Ascending aorta (tissue), 2 donors: Measurements from ENCODE around the gene TOP2A. TPM values are rescaled to one million over a fixed set of nuclear protein-coding genes. Genes with fewer than 3 reads are reported as not detected.
A peak's percentile ranks its signal among the peaks of the same experiment; 100 is the strongest.

ENCODE experiments used
- DNase-seq, 2 donors: peaks; one replicate each; pipeline ENCODE4 v3.0.0-alpha.2; 2019; ENCODE audit warnings: low spot score in 2 of 2
- H3K27ac ChIP-seq, 2 donors: fragments of 200-600 bp; sonication (generic); one replicate each; pipeline ENCODE4 v1.5.1; 2016 to 2017; ENCODE audit warnings: mild to moderate bottlenecking in 1 of 2
- H3K27me3 ChIP-seq: fragments of 200-600 bp; sonication (generic); one replicate; pipeline ENCODE4 v1.5.1; 2017
- H3K36me3 ChIP-seq, 2 donors: fragments of 200-600 bp; sonication (generic); one replicate each; pipeline ENCODE4 v1.5.1; 2016
- H3K4me1 ChIP-seq, 2 donors: fragments of 200-600 bp; sonication (generic); one replicate each; pipeline ENCODE4 v1.5.1; 2016 to 2017; ENCODE audit warnings: mild to moderate bottlenecking in 1 of 2
- H3K4me3 ChIP-seq, 2 donors: fragments of 200-600 bp; sonication (generic); one replicate each; pipeline ENCODE4 v1.5.1; 2016 to 2017; ENCODE audit warnings: mild to moderate bottlenecking in 1 of 2
- H3K9me3 ChIP-seq, 2 donors: fragments of 200-600 bp; sonication (generic); one replicate each; pipeline ENCODE4 v1.5.1; 2016
- intact Hi-C: fragments of 100-400 bp; cut with DNase I; formaldehyde crosslinking; loops from one replicate; pipeline ENCODE4 v1.15.1; 2023
- total RNA-seq: library from RNA; depleted of rRNA; stranded (reverse); fragments of >200 nt; gene quantifications from one replicate; pipeline ENCODE4 v1.1.0, GENCODE V29; 2016
- TF ChIP-seq, protein P1 (sequence below), 3 experiments: fragments of 200-600 bp in 2 of 3; fragments of 450-650 bp in 1 of 3; sonication (generic) in 2 of 3; IDR thresholded peaks; one replicate each; pipeline ENCODE4 v1.5.1; 2016 to 2019; ENCODE audit warnings: antibody characterized with exemption in 3 of 3, mild to moderate bottlenecking in 1 of 3, moderate library complexity in 1 of 3

TOP2A gene
- total RNA-seq, 1 donor from 2014 or later = 0.11 TPM

DNA sequence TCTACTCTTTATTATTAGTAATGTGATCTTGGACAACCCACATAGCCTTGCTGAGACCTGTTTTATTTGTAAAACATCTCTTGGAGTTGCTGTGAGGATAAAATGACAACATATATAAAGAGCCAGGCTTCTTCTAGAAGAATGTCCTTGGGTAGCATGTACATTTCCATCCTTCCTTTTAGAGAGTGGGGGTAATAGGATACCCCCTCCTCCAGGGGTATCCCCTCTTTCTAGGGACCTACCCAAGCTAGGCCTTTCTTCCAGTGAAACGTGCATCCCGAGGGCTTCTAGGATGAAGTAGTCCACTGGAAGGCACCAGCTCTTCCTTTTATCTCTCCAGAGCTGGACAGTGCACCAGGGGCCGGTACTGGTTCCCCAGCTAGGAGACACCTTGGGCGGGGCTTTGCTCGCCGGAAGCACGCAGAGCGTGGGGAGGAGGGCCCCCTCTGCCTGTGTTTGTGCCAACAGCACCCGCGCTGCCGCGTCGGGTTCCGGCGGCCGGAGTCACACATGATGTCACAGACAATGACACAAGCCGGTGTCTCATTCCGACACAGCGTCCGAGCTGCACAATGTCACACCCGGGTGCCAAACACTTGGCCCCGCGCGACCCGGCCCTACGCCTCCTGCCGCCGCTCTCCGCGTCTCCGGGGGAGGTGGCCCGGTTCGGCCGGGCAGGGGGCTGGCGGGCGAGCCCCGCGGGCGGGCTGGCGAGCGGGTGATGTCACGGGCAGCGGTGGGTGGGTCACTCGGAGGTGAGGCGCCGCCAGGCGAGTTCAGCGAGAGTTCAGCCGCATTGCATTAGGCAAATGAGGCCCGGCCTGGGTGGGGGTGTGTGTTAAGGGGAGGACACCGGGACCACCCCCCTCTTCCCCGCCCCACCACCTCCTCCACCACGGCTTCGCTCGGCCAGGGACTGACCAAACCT is 76.6 kb downstream of the TOP2A start:
- H3K27me3 ChIP-seq = no peaks in the 10 kb centered on the region
- no peaks in the 10 kb centered on the region for H3K9me3 ChIP-seq
- intact Hi-C loops = loop anchor here (1.0 kb wide), 3 partner anchors 9 to 23 kb away; no protein-coding TSS in a partner anchor
- peaks cover 10 to 21% of the 10 kb centered on the region in 2 donors for H3K4me1 ChIP-seq
- TF ChIP-seq, protein P1, sequence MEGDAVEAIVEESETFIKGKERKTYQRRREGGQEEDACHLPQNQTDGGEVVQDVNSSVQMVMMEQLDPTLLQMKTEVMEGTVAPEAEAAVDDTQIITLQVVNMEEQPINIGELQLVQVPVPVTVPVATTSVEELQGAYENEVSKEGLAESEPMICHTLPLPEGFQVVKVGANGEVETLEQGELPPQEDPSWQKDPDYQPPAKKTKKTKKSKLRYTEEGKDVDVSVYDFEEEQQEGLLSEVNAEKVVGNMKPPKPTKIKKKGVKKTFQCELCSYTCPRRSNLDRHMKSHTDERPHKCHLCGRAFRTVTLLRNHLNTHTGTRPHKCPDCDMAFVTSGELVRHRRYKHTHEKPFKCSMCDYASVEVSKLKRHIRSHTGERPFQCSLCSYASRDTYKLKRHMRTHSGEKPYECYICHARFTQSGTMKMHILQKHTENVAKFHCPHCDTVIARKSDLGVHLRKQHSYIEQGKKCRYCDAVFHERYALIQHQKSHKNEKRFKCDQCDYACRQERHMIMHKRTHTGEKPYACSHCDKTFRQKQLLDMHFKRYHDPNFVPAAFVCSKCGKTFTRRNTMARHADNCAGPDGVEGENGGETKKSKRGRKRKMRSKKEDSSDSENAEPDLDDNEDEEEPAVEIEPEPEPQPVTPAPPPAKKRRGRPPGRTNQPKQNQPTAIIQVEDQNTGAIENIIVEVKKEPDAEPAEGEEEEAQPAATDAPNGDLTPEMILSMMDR (IDR thresholded peaks at IDR 0.05) = no peak
- H3K4me3 ChIP-seq = peak overlapping the region; percentile 84 to 91
- peak overlapping the region; percentile 92 to 94 for H3K27ac ChIP-seq
- no peaks in the 10 kb centered on the region for H3K36me3 ChIP-seq
- peak; percentile 88 to 98 for DNase-seq

DNA sequence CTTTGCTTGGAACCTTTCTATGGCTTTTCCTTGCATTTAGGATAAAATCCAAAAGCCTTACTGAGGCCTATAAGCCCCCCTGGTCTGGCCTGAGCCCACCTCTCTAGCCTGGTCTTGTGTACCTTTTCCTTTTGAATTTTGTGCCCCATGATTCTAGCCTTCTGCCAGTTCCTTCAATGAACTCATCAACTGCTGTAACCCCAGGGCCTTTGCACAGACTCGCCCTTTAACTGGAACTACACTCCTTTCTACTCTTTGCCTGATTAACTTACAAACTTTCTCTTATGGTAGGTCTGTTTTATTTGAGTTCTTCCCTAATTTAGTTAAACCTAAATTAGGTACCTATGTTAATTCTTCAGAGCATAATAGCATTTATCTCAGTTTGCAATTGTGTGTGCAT is 77.4 kb downstream of the TOP2A start:
- intact Hi-C loops = no loop called here
- no peak overlapping the region for H3K4me3 ChIP-seq
- TF ChIP-seq, protein P1 (IDR thresholded peaks at IDR 0.05) = no peak

GRCh38 chr17:40338941-40339649 is 78.6 kb downstream of the TOP2A start:
- intact Hi-C loops = no loop called here
- TF ChIP-seq, protein P1 (IDR thresholded peaks at IDR 0.05) = no peak
- H3K36me3 ChIP-seq = no peaks in the 10 kb centered on the region
- H3K27ac ChIP-seq = peak overlapping the region in 1 of 2 donors; percentile 33
- H3K4me1 ChIP-seq = peaks cover 15 to 25% of the 10 kb centered on the region in 2 donors
- H3K27me3 ChIP-seq = no peaks in the 10 kb centered on the region
- H3K9me3 ChIP-seq = no peaks in the 10 kb centered on the region
- no peak overlapping the region for H3K4me3 ChIP-seq
- DNase-seq = no peak

More for the DNA sequence above, 77.4 kb downstream of the TOP2A start:
- Histone ChIP-seq H3K27ac (peak overlapping the region; percentile 92 to 94), H3K9me3 (no peaks in the 10 kb centered on the region), H3K36me3 (no peaks in the 10 kb centered on the region), H3K4me1 (peaks cover 5 to 22% of the 10 kb centered on the region in 2 donors), H3K27me3 (no peaks in the 10 kb centered on the region)
- DNase-seq = no peak

Other genes starting within 250 kb of the TOP2A start
- 8.7 TPM for gene RAPGEFL1, start 240.4 kb downstream of the TOP2A start, total RNA-seq
- 11.2 TPM for gene WIPF2, start 198.6 kb downstream of the TOP2A start, total RNA-seq
- gene CDC6, start 130.0 kb downstream of the TOP2A start, total RNA-seq = 1.2 TPM
- gene RARA, start 108.7 kb downstream of the TOP2A start, total RNA-seq = 77.3 TPM
- gene GJD3, start 53.2 kb downstream of the TOP2A start, total RNA-seq = not detected
- 1,295 TPM for gene IGFBP4, start 25.6 kb upstream of the TOP2A start, total RNA-seq
- gene TNS4, start 83.7 kb upstream of the TOP2A start, total RNA-seq = not detected
- not detected for gene CCR7, start 147.6 kb upstream of the TOP2A start, total RNA-seq
- 147 TPM for gene SMARCE1, start 229.9 kb upstream of the TOP2A start, total RNA-seq
- 3.4 TPM for gene KRT222, start 247.3 kb upstream of the TOP2A start, total RNA-seq